PC-3 (cell line): Measurements from ENCODE around the gene FAM187B.

Experiments
- CTCF ChIP-seq: fragments of 300-600 bp; sonication (generic); conservative IDR thresholded peaks from 2 replicates; pipeline ENCODE4 v1.5.1; 2017; ENCODE audit warnings: antibody characterized with exemption, low read depth, mild to moderate bottlenecking, low read length
- EZH2phosphoT487 ChIP-seq: fragments of 300-600 bp; sonication (generic); IDR thresholded peaks from 2 replicates; pipeline ENCODE4 v1.6.1; 2018; ENCODE audit warnings: mild to moderate bottlenecking, antibody characterized with exemption, low read length, borderline replicate concordance

- TF ChIP-seq EZH2phosphoT487 (no peak), CTCF (no peak)
Measured at GRCh38 chr19:35241417-35241816, 12.9 kb upstream of the FAM187B start.
